22Rv1 (cell line): Measurements from ENCODE around the gene EYS.

Source experiments
- ZFX ChIP-seq: fragments of 450-650 bp; IDR thresholded peaks from 2 replicates; pipeline ENCODE4 v1.6.1; 2017; ENCODE audit warnings: antibody characterized with exemption, borderline replicate concordance
- TF ChIP-seq, protein P1 (sequence below): fragments of 450-650 bp; IDR thresholded peaks from 2 replicates; pipeline ENCODE4 v1.5.1; 2017; ENCODE audit warnings: mild to moderate bottlenecking

DNA sequence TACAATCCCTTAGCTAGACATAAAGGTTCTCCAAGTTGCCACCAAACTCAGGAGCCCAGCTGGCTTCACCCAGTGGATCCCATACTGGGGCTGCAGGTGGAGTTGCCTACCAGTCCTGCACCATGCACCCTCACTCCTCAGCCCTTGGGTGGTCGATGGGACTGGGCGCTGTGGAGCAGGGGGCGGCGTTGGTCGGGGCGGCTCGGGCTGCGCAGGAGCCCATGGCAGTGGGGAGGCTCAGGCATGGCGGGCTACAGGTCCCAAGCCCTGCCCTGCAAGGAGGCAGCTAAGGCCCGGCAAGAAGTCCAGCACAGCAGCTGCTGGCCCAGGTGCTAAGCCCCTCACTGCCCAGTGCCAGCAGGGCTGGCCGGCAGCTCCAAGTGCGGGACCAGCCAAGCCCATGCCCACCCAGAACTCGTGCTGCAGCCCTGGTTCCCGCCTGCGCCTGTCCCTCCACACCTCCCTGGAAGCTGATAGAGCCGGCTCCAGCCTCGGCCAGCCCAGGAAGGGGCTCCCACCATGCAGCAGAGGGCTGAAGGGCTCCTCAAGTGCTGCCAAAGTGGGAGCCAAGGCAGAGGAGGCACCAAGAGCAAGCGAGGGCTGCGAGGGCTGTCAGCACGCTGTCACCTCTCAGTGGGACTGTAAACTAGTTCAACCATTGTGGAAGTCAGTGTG, 1159.3 kb downstream of the EYS start:
- TF ChIP-seq, protein P1, sequence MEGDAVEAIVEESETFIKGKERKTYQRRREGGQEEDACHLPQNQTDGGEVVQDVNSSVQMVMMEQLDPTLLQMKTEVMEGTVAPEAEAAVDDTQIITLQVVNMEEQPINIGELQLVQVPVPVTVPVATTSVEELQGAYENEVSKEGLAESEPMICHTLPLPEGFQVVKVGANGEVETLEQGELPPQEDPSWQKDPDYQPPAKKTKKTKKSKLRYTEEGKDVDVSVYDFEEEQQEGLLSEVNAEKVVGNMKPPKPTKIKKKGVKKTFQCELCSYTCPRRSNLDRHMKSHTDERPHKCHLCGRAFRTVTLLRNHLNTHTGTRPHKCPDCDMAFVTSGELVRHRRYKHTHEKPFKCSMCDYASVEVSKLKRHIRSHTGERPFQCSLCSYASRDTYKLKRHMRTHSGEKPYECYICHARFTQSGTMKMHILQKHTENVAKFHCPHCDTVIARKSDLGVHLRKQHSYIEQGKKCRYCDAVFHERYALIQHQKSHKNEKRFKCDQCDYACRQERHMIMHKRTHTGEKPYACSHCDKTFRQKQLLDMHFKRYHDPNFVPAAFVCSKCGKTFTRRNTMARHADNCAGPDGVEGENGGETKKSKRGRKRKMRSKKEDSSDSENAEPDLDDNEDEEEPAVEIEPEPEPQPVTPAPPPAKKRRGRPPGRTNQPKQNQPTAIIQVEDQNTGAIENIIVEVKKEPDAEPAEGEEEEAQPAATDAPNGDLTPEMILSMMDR = no peak
- TF ChIP-seq ZFX = no peak
